Activated naive CD4-positive, alpha-beta T cell treated with anti-CD3 and anti-CD28 coated beads, Interleukin-2, amount 50 U/mL, for 24 hours (primary cell): ENCODE results near the gene MT1A.

Experiments used
- H3K27ac Mint-ChIP-seq: one replicate; pipeline ENCODE4 v1.8.0; 2021; ENCODE audit warnings: mild to moderate bottlenecking, mixed read lengths
- H3K27me3 Mint-ChIP-seq: one replicate; pipeline ENCODE4 v1.8.0; 2021; ENCODE audit warnings: mixed read lengths
- H3K36me3 Mint-ChIP-seq: one replicate; pipeline ENCODE4 v1.8.0; 2021; ENCODE audit warnings: mixed read lengths
- H3K4me1 Mint-ChIP-seq: one replicate; pipeline ENCODE4 v1.8.0; 2021; ENCODE audit warnings: mixed read lengths
- H3K4me3 Mint-ChIP-seq: one replicate; pipeline ENCODE4 v1.8.0; 2021; ENCODE audit warnings: mild to moderate bottlenecking, mixed read lengths
- H3K9me3 Mint-ChIP-seq: one replicate; pipeline ENCODE4 v1.8.0; 2021; ENCODE audit warnings: mixed read lengths

Gene MT1A

GRCh38 chr16:56607675-56608042 lies 30.8 kb upstream of the MT1A start:
- H3K27me3 Mint-ChIP-seq = no peaks in the 10 kb centered on the region
- peak overlapping the region; percentile 93 for H3K27ac Mint-ChIP-seq

GRCh38 chr16:56608043-56608875 lies 30.2 kb upstream of the MT1A start, which contains the start of gene MT2A:
Gene MT2A, plus strand, starts transcription at chr16:56608584. Its CDS starts 72 bp downstream, at chr16:56608656.
- peak within 1 kb of the TSS; percentile 92 for H3K4me3 Mint-ChIP-seq
- H3K36me3 Mint-ChIP-seq = no peaks in the 10 kb centered on the region
- H3K27me3 Mint-ChIP-seq = no peaks in the 10 kb centered on the region

More at GRCh38 chr16:56607675-56608042, 30.8 kb upstream of the MT1A start:
- Mint-ChIP-seq H3K4me1 (peaks cover 49% of the 10 kb centered on the region), H3K9me3 (no peaks in the 10 kb centered on the region), H3K4me3 (peak overlapping the region; percentile 75), H3K36me3 (no peaks in the 10 kb centered on the region)

GRCh38 chr16:56608876-56609462 lies 29.5 kb upstream of the MT1A start:
- H3K27me3 Mint-ChIP-seq = no peaks in the 10 kb centered on the region
- peak overlapping the region; percentile 92 for H3K4me3 Mint-ChIP-seq
- H3K27ac Mint-ChIP-seq = peak overlapping the region; percentile 95
- peaks cover 60% of the 10 kb centered on the region for H3K4me1 Mint-ChIP-seq
- no peaks in the 10 kb centered on the region for H3K9me3 Mint-ChIP-seq
- H3K36me3 Mint-ChIP-seq = no peaks in the 10 kb centered on the region

More at GRCh38 chr16:56608043-56608875, 30.2 kb upstream of the MT1A start, which contains the start of gene MT2A:
- H3K9me3 Mint-ChIP-seq = no peaks in the 10 kb centered on the region
- peaks cover 52% of the 10 kb centered on the region for H3K4me1 Mint-ChIP-seq
- peak within 1 kb of the TSS; percentile 95 for H3K27ac Mint-ChIP-seq

- H3K36me3 Mint-ChIP-seq = no peaks in the 10 kb centered on the region
- no peaks in the 10 kb centered on the region for H3K9me3 Mint-ChIP-seq
- H3K4me1 Mint-ChIP-seq = peaks cover 65% of the 10 kb centered on the region
- H3K27me3 Mint-ChIP-seq = no peaks in the 10 kb centered on the region
- H3K4me3 Mint-ChIP-seq = peak overlapping the region; percentile 92
- H3K27ac Mint-ChIP-seq = peak overlapping the region; percentile 95
These were observed 29.0 kb upstream of the MT1A start for GRCh38 chr16:56609463-56609921.

- Mint-ChIP-seq H3K36me3 (no peaks in the 10 kb centered on the region), H3K27ac (peak overlapping the region; percentile 95), H3K27me3 (no peaks in the 10 kb centered on the region), H3K9me3 (no peaks in the 10 kb centered on the region), H3K4me3 (peak overlapping the region; percentile 92), H3K4me1 (peaks cover 70% of the 10 kb centered on the region)
These were observed 28.4 kb upstream of the MT1A start for GRCh38 chr16:56610017-56610608.

- Mint-ChIP-seq H3K9me3 (no peaks in the 10 kb centered on the region), H3K4me1 (peaks cover 74% of the 10 kb centered on the region), H3K4me3 (peak overlapping the region; percentile 92), H3K27me3 (no peaks in the 10 kb centered on the region), H3K27ac (peak overlapping the region; percentile 95), H3K36me3 (no peaks in the 10 kb centered on the region)
These were observed 27.8 kb upstream of the MT1A start for GRCh38 chr16:56610609-56611111.

- H3K4me3 Mint-ChIP-seq = peak overlapping the region; percentile 64
- no peaks in the 10 kb centered on the region for H3K36me3 Mint-ChIP-seq
- no peaks in the 10 kb centered on the region for H3K9me3 Mint-ChIP-seq
- H3K4me1 Mint-ChIP-seq = peaks cover 70% of the 10 kb centered on the region
- H3K27ac Mint-ChIP-seq = peak overlapping the region; percentile 95
- no peaks in the 10 kb centered on the region for H3K27me3 Mint-ChIP-seq
These were observed 27.1 kb upstream of the MT1A start for GRCh38 chr16:56611281-56611833.

- no peaks in the 10 kb centered on the region for H3K9me3 Mint-ChIP-seq
- H3K4me3 Mint-ChIP-seq = peak overlapping the region; percentile 16
These were observed 24.8 kb upstream of the MT1A start for GRCh38 chr16:56613706-56614105.

GRCh38 chr16:56614549-56614991 lies 23.9 kb upstream of the MT1A start:
- no peaks in the 10 kb centered on the region for H3K9me3 Mint-ChIP-seq
- H3K27me3 Mint-ChIP-seq = peaks cover 3% of the 10 kb centered on the region
- no peaks in the 10 kb centered on the region for H3K36me3 Mint-ChIP-seq
- H3K4me3 Mint-ChIP-seq = no peak overlapping the region
- H3K27ac Mint-ChIP-seq = peak overlapping the region; percentile 60
- peaks cover 59% of the 10 kb centered on the region for H3K4me1 Mint-ChIP-seq

More at GRCh38 chr16:56613706-56614105, 24.8 kb upstream of the MT1A start:
- H3K27ac Mint-ChIP-seq = peak overlapping the region; percentile 42
- peaks cover 3% of the 10 kb centered on the region for H3K27me3 Mint-ChIP-seq
- H3K36me3 Mint-ChIP-seq = no peaks in the 10 kb centered on the region
- peaks cover 63% of the 10 kb centered on the region for H3K4me1 Mint-ChIP-seq

GRCh38 chr16:56615353-56615752 lies 23.1 kb upstream of the MT1A start:
- H3K4me3 Mint-ChIP-seq = no peak overlapping the region
- no peaks in the 10 kb centered on the region for H3K36me3 Mint-ChIP-seq
- H3K9me3 Mint-ChIP-seq = no peaks in the 10 kb centered on the region
- peaks cover 54% of the 10 kb centered on the region for H3K4me1 Mint-ChIP-seq
- peaks cover 3% of the 10 kb centered on the region for H3K27me3 Mint-ChIP-seq
- H3K27ac Mint-ChIP-seq = no peak overlapping the region

GRCh38 chr16:56616608-56617211 lies 21.8 kb upstream of the MT1A start:
- peaks cover 3% of the 10 kb centered on the region for H3K27me3 Mint-ChIP-seq
- peaks cover 41% of the 10 kb centered on the region for H3K4me1 Mint-ChIP-seq
- H3K9me3 Mint-ChIP-seq = no peaks in the 10 kb centered on the region
- no peaks in the 10 kb centered on the region for H3K36me3 Mint-ChIP-seq
- H3K4me3 Mint-ChIP-seq = peak overlapping the region; percentile 62
- peak overlapping the region; percentile 4 for H3K27ac Mint-ChIP-seq

GRCh38 chr16:56617212-56618085 lies 21.0 kb upstream of the MT1A start:
- no peak overlapping the region for H3K27ac Mint-ChIP-seq
- H3K27me3 Mint-ChIP-seq = peaks cover 3% of the 10 kb centered on the region
- no peaks in the 10 kb centered on the region for H3K36me3 Mint-ChIP-seq
- peak overlapping the region; percentile 76 for H3K4me3 Mint-ChIP-seq
- peaks cover 38% of the 10 kb centered on the region for H3K4me1 Mint-ChIP-seq
- no peaks in the 10 kb centered on the region for H3K9me3 Mint-ChIP-seq

- no peak overlapping the region for H3K4me3 Mint-ChIP-seq
These were observed 20.3 kb upstream of the MT1A start for GRCh38 chr16:56618138-56618537.

GRCh38 chr16:56620339-56620897 lies 18.0 kb upstream of the MT1A start:
- peaks cover 3% of the 10 kb centered on the region for H3K27me3 Mint-ChIP-seq
- peaks cover 18% of the 10 kb centered on the region for H3K4me1 Mint-ChIP-seq
- H3K36me3 Mint-ChIP-seq = no peaks in the 10 kb centered on the region
- H3K4me3 Mint-ChIP-seq = no peak overlapping the region
- H3K9me3 Mint-ChIP-seq = no peaks in the 10 kb centered on the region
- H3K27ac Mint-ChIP-seq = no peak overlapping the region

More at GRCh38 chr16:56618138-56618537, 20.3 kb upstream of the MT1A start:
- Mint-ChIP-seq H3K4me1 (peaks cover 33% of the 10 kb centered on the region), H3K9me3 (no peaks in the 10 kb centered on the region), H3K36me3 (no peaks in the 10 kb centered on the region), H3K27me3 (peaks cover 3% of the 10 kb centered on the region), H3K27ac (no peak overlapping the region)
